GM12864 (cell line): Measurements from ENCODE around the gene CNPY3.

Experiments used
- DNase-seq: peaks from one replicate; pipeline ENCODE4 v3.0.0-alpha.2; 2011; ENCODE audit warnings: low read depth
- H3K4me3 ChIP-seq: 2 replicates; pipeline ENCODE4 v1.5.1; 2011; ENCODE audit warnings: mild to moderate bottlenecking, low read depth, low read length, control low read depth
- CTCF ChIP-seq: IDR thresholded peaks from 2 replicates; pipeline ENCODE4 v1.5.1; 2011; ENCODE audit warnings: low read depth, mild to moderate bottlenecking, moderate library complexity, low read length, control low read depth, inconsistent platforms; ENCODE audit errors: missing control alignments

The CNPY3 gene

GRCh38 chr6:42987533-42988451 lies 58.5 kb downstream of the CNPY3 start:
- TF ChIP-seq CTCF = no peak
- H3K4me3 ChIP-seq = no peak overlapping the region
- DNase-seq = no peak

GRCh38 chr6:42988486-42989020 lies 59.3 kb downstream of the CNPY3 start:
- DNase-seq = no peak
- TF ChIP-seq CTCF = no peak

More at GRCh38 chr6:42988486-42989020, 59.3 kb downstream of the CNPY3 start:
- H3K4me3 ChIP-seq = no peak overlapping the region
